H9 (cell line): Measurements from ENCODE around the gene CHSY1. TPM values are rescaled to one million over a fixed set of nuclear protein-coding genes. Genes with fewer than 3 reads are reported as not detected.
A peak's percentile ranks its signal among the peaks of the same experiment; 100 is the strongest.

Source experiments
- DNase-seq: peaks from one replicate; pipeline ENCODE4 v3.0.0-alpha.2; 2017
- H2AFZ ChIP-seq: one replicate; pipeline ENCODE4 v1.6.1; 2013; ENCODE audit warnings: mild to moderate bottlenecking, low read length, control low read depth, moderate library complexity
- H2AK5ac ChIP-seq: 2 replicates; pipeline ENCODE4 v1.6.1; 2013; ENCODE audit warnings: low read length, control low read depth, mixed read lengths; ENCODE audit not compliant: insufficient read length
- H2BK120ac ChIP-seq: one replicate; pipeline ENCODE4 v1.6.1; 2013; ENCODE audit warnings: low read depth, mild to moderate bottlenecking, low read length, control low read depth, inconsistent platforms; ENCODE audit not compliant: poor library complexity, severe bottlenecking
- H2BK12ac ChIP-seq: 2 replicates; pipeline ENCODE4 v1.6.1; 2013; ENCODE audit warnings: low read length, control low read depth, mixed read lengths, low read depth; ENCODE audit not compliant: insufficient read length
- H2BK15ac ChIP-seq: 2 replicates; pipeline ENCODE4 v1.6.1; 2013; ENCODE audit warnings: low read depth, low read length, control low read depth
- H2BK20ac ChIP-seq: one replicate; pipeline ENCODE4 v1.6.1; 2013; ENCODE audit warnings: low read depth, mild to moderate bottlenecking, low read length, control low read depth, inconsistent platforms; ENCODE audit not compliant: poor library complexity, severe bottlenecking
- H2BK5ac ChIP-seq: 2 replicates; pipeline ENCODE4 v1.6.1; 2013; ENCODE audit warnings: low read length, control low read depth, mixed read lengths; ENCODE audit not compliant: insufficient read length
- H3K14ac ChIP-seq: 2 replicates; pipeline ENCODE4 v1.6.1; 2013; ENCODE audit warnings: low read length, control low read depth; ENCODE audit not compliant: insufficient read depth
- H3K18ac ChIP-seq: 2 replicates; pipeline ENCODE4 v1.6.1; 2013; ENCODE audit warnings: low read depth, mild to moderate bottlenecking, mixed read lengths, low read length, control low read depth; ENCODE audit not compliant: insufficient read length
- H3K23ac ChIP-seq: 2 replicates; pipeline ENCODE4 v1.6.1; 2013; ENCODE audit warnings: low read length, control low read depth, mixed read lengths, low read depth; ENCODE audit not compliant: insufficient read length
- H3K23me2 ChIP-seq: 2 replicates; pipeline ENCODE4 v1.6.1; 2013; ENCODE audit warnings: low read depth, mild to moderate bottlenecking, mixed read lengths, low read length, control low read depth; ENCODE audit not compliant: insufficient read length, poor library complexity, severe bottlenecking
- H3K27ac ChIP-seq: 2 replicates; pipeline ENCODE4 v1.5.1; 2013; ENCODE audit warnings: low read length, control low read depth, mixed read lengths, low read depth; ENCODE audit not compliant: insufficient read length
- H3K27me3 ChIP-seq: 2 replicates; pipeline ENCODE4 v1.6.1; 2013; ENCODE audit warnings: low read length, control low read depth, inconsistent platforms; ENCODE audit not compliant: insufficient read depth
- H3K4ac ChIP-seq: 2 replicates; pipeline ENCODE4 v1.6.1; 2013; ENCODE audit warnings: low read depth, mild to moderate bottlenecking, control low read depth, inconsistent platforms, low read length, moderate library complexity
- H3K4me1 ChIP-seq: 2 replicates; pipeline ENCODE4 v1.6.1; 2013; ENCODE audit warnings: low read length, control low read depth, inconsistent platforms; ENCODE audit not compliant: insufficient read depth
- H3K4me2 ChIP-seq: 2 replicates; pipeline ENCODE4 v1.6.1; 2013; ENCODE audit warnings: low read length, control low read depth, mixed read lengths; ENCODE audit not compliant: insufficient read length, insufficient read depth
- H3K56ac ChIP-seq: 2 replicates; pipeline ENCODE4 v1.6.1; 2013; ENCODE audit warnings: low read depth, mild to moderate bottlenecking, mixed read lengths, low read length, control low read depth; ENCODE audit not compliant: insufficient read length
- H3K79me1 ChIP-seq: 2 replicates; pipeline ENCODE4 v1.6.1; 2013; ENCODE audit warnings: low read depth, mild to moderate bottlenecking, moderate library complexity, low read length, control low read depth, inconsistent platforms; ENCODE audit not compliant: insufficient read depth, poor library complexity, severe bottlenecking
- H3K79me2 ChIP-seq: 2 replicates; pipeline ENCODE4 v1.6.1; 2013; ENCODE audit warnings: low read length, control low read depth, inconsistent platforms; ENCODE audit not compliant: insufficient read depth
- H3K9ac ChIP-seq: 2 replicates; pipeline ENCODE4 v1.6.1; 2013; ENCODE audit warnings: low read length, control low read depth, mixed read lengths; ENCODE audit not compliant: insufficient read length; ENCODE audit errors: extremely low read depth
- H3K9me3 ChIP-seq: one replicate; pipeline ENCODE4 v1.6.1; 2013; ENCODE audit warnings: low read depth, low read length, inconsistent platforms; ENCODE audit not compliant: control insufficient read depth
- H3T11ph ChIP-seq: one replicate; pipeline ENCODE4 v1.6.1; 2013; ENCODE audit warnings: mild to moderate bottlenecking, low read length, control low read depth, inconsistent platforms
- H4K20me1 ChIP-seq: one replicate; pipeline ENCODE4 v1.6.1; 2013; ENCODE audit not compliant: control insufficient read depth, insufficient read length, insufficient read depth
- H4K5ac ChIP-seq: 2 replicates; pipeline ENCODE4 v1.6.1; 2013; ENCODE audit warnings: low read depth, mild to moderate bottlenecking, mixed read lengths, low read length, control low read depth; ENCODE audit not compliant: insufficient read length
- H4K8ac ChIP-seq: replicated peaks from 2 replicates; pipeline ENCODE4 v1.6.1; 2013; ENCODE audit warnings: low read length, control low read depth, mixed read lengths, low read depth; ENCODE audit not compliant: insufficient read length
- H4K91ac ChIP-seq: 2 replicates; pipeline ENCODE4 v1.6.1; 2013; ENCODE audit warnings: low read depth, mild to moderate bottlenecking, moderate library complexity, mixed read lengths, low read length, control low read depth; ENCODE audit not compliant: insufficient read length
- H3K27ac Mint-ChIP-seq, 3 experiments: 2 replicates in 2 of 3; 3 replicates in 1 of 3; pipeline ENCODE4 v1.8.0; 2020 to 2021; ENCODE audit warnings: mixed read lengths in 3 of 3, mild to moderate bottlenecking in 1 of 3, moderate library complexity in 1 of 3
- H3K27me3 Mint-ChIP-seq: 2 replicates; pipeline ENCODE4 v1.8.0; 2021; ENCODE audit warnings: low read depth, mild to moderate bottlenecking, moderate library complexity, mixed read lengths
- H3K36me3 Mint-ChIP-seq, 3 experiments: 2 replicates in 2 of 3; 3 replicates in 1 of 3; pipeline ENCODE4 v1.8.0; 2020 to 2021; ENCODE audit warnings: low read depth in 3 of 3, mixed read lengths in 3 of 3; ENCODE audit not compliant: insufficient read depth in 1 of 3
- H3K4me1 Mint-ChIP-seq, 2 experiments: 2 replicates each; pipeline ENCODE4 v1.8.0; 2020; ENCODE audit warnings: mixed read lengths in 2 of 2
- H3K4me3 Mint-ChIP-seq, 2 experiments: 2 replicates in 1 of 2; 3 replicates in 1 of 2; pipeline ENCODE4 v1.8.0; 2020 to 2021; ENCODE audit warnings: mild to moderate bottlenecking in 2 of 2, mixed read lengths in 2 of 2, moderate library complexity in 1 of 2
- H3K9me3 Mint-ChIP-seq, 2 experiments: 2 replicates in 1 of 2; 3 replicates in 1 of 2; pipeline ENCODE4 v1.8.0; 2020; ENCODE audit warnings: mild to moderate bottlenecking in 2 of 2, mixed read lengths in 2 of 2, moderate library complexity in 1 of 2
- WGBS: extraction: QIAGEN DNeasy Blood & Tissue Kit; methylation state at CpG from one replicate; pipeline ENCODE4 v1.1.7; 2013; ENCODE audit warnings: missing lambda C conversion rate, low lambda C conversion rate, mixed read lengths; ENCODE audit not compliant: insufficient read length; ENCODE audit errors: extremely low coverage; 5-methylcytosine and 5-hydroxymethylcytosine counted together
- total RNA-seq: library from RNA; stranded (reverse); gene quantifications from 2 replicates; pipeline ENCODE4 v1.2.1, GENCODE V29; 2021
- TF ChIP-seq, protein P1 (sequence below): fragments of 200-600 bp; sonication (generic); conservative IDR thresholded peaks from 3 replicates; pipeline ENCODE4 v1.8.0; 2021; ENCODE audit warnings: antibody characterized with exemption, mild to moderate bottlenecking

CHSY1 gene
- total RNA-seq, 1 experiment from 2014 or later: 68.3 TPM

DNA sequence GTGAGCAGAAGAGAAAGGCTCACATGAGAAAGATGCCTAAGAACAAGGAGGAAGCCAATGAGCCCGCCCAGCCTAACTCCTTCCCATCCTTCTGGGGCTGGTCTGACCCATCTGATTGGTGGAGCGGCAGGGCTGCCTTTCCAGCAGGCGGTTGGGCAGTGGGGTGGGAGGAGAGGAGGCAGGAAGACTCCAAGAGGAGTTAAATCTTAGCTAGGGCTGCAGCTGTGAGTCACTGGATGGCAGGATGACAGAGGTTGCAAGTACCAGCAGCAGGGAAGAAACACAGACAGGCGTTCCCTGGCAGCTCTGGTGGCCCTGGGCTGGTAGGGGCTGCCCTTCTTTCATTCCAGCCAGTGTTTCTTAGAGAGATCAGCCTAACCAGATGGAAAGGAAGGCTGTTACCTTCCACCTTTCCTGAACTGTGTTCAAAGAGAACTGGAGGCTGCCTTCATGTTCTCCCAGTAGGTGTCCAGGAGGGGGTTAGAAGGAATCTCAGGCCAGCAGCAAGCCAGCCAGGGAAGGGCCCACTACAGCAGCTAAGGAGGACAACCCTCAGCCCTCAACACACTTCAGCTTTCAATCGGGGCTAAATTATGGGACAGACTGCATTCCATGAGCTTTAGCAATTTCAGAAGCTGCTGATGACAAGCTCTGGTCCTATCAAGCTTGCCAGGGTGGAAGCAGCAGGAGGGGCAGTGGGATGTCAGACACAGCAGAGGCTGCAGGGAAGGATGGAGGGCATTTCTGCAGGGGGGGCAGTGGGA is 50.3 kb downstream of the CHSY1 start:
- Histone ChIP-seq H3K9me3 (no peaks in the 10 kb centered on the region), H3K4me1 (peaks cover 15% of the 10 kb centered on the region), H3K27ac (no peak overlapping the region), H2BK120ac (no peak overlapping the region), H2BK15ac (no peak overlapping the region), H2BK5ac (no peak overlapping the region), H3K18ac (no peak overlapping the region), H2BK12ac (no peak overlapping the region), H4K8ac (no peak overlapping the region), H3K4me2 (no peak overlapping the region), H4K5ac (no peak overlapping the region), H3K9ac (no peak overlapping the region), H3K4ac (no peak overlapping the region), H3K23me2 (peaks cover 2% of the 10 kb centered on the region), H4K20me1 (no peaks in the 10 kb centered on the region), H3T11ph (no peak overlapping the region), H3K79me2 (peaks cover 48% of the 10 kb centered on the region), H3K79me1 (peaks cover 12% of the 10 kb centered on the region), H2AK5ac (no peak overlapping the region), H3K23ac (no peak overlapping the region), H3K14ac (no peak overlapping the region; the same call in 1 of the 2 replicates), H2AFZ (no peak overlapping the region), H3K27me3 (no peaks in the 10 kb centered on the region), H4K91ac (no peak overlapping the region), H3K56ac (no peak overlapping the region), H2BK20ac (no peak overlapping the region)
- peak overlapping the region; percentile 68 to 94 (median 74); a peak in 4 of 7 replicates for H3K27ac Mint-ChIP-seq
- TF ChIP-seq, protein P1, sequence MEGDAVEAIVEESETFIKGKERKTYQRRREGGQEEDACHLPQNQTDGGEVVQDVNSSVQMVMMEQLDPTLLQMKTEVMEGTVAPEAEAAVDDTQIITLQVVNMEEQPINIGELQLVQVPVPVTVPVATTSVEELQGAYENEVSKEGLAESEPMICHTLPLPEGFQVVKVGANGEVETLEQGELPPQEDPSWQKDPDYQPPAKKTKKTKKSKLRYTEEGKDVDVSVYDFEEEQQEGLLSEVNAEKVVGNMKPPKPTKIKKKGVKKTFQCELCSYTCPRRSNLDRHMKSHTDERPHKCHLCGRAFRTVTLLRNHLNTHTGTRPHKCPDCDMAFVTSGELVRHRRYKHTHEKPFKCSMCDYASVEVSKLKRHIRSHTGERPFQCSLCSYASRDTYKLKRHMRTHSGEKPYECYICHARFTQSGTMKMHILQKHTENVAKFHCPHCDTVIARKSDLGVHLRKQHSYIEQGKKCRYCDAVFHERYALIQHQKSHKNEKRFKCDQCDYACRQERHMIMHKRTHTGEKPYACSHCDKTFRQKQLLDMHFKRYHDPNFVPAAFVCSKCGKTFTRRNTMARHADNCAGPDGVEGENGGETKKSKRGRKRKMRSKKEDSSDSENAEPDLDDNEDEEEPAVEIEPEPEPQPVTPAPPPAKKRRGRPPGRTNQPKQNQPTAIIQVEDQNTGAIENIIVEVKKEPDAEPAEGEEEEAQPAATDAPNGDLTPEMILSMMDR: no peak
- peak overlapping the region in 1 of 2 experiments; percentile 46; a peak in 2 of 5 replicates for H3K4me3 Mint-ChIP-seq
- no peaks in the 10 kb centered on the region for H3K9me3 Mint-ChIP-seq
- peaks cover 52 to 66% of the 10 kb centered on the region in 2 experiments for H3K4me1 Mint-ChIP-seq
- no peaks in the 10 kb centered on the region; the same call in 1 of the 2 replicates for H3K27me3 Mint-ChIP-seq
- no CpG with 5 or more reads among the region's 5 CpGs for WGBS
- DNase-seq: peak; percentile 95
- H3K36me3 Mint-ChIP-seq: peaks cover 0 to 8% (median 7%) of the 10 kb centered on the region in 3 experiments; a peak in 4 of 7 replicates
